Gastroesophageal sphincter (tissue), 4 donors: Measurements from ENCODE around the gene FMN2. TPM values are rescaled to one million over a fixed set of nuclear protein-coding genes. Genes with fewer than 3 reads are reported as not detected.

Experiments used
- ATAC-seq: fragments of 150-250 bp; one replicate; pipeline ENCODE4 v1.9.1; 2016; ENCODE audit warnings: mild to moderate bottlenecking, moderate library complexity
- H3K27ac ChIP-seq, 4 donors: fragments of 200-600 bp; sonication (generic) in 3 of 4; 1 replicate in 3 of 4; 2 replicates in 1 of 4; pipeline ENCODE4 v1.5.1; 2016 to 2019
- H3K27me3 ChIP-seq: fragments of 200-600 bp; sonication (generic); one replicate; pipeline ENCODE4 v1.5.1; 2019
- H3K36me3 ChIP-seq, 2 donors: fragments of 200-600 bp; sonication (generic); one replicate each; pipeline ENCODE4 v1.5.1; 2019; ENCODE audit warnings: control low read depth in 1 of 2
- H3K4me1 ChIP-seq, 3 donors: fragments of 200-600 bp; sonication (generic); 1 replicate in 2 of 3; 2 replicates in 1 of 3; pipeline ENCODE4 v1.5.1; 2016 to 2019; ENCODE audit warnings: control low read depth in 2 of 3
- H3K4me3 ChIP-seq, 2 donors: fragments of 200-600 bp; sonication (generic); one replicate each; pipeline ENCODE4 v1.5.1; 2019; ENCODE audit warnings: mild to moderate bottlenecking in 1 of 2, moderate library complexity in 1 of 2
- H3K9me3 ChIP-seq, 3 donors: fragments of 200-600 bp; sonication (generic); one replicate each; pipeline ENCODE4 v1.5.1; 2017 to 2019; ENCODE audit warnings: control low read depth in 2 of 3
- CTCF ChIP-seq, 4 experiments: fragments of 200-600 bp in 2 of 4; fragments of 450-650 bp in 2 of 4; sonication (generic) in 1 of 4; IDR thresholded peaks; one replicate each; pipeline ENCODE4 v1.5.1; 2017 to 2019; ENCODE audit warnings: antibody characterized with exemption in 4 of 4, mild to moderate bottlenecking in 2 of 4, moderate library complexity in 2 of 4
- EP300 ChIP-seq: sonication (generic); formaldehyde crosslinking; IDR thresholded peaks from one replicate; pipeline ENCODE4 v1.6.1; 2017; ENCODE audit warnings: antibody characterized with exemption, mild to moderate bottlenecking
- POLR2A ChIP-seq, 2 donors: fragments of 450-650 bp; IDR thresholded peaks; one replicate each; pipeline ENCODE4 v1.6.1; 2017; ENCODE audit warnings: antibody characterized with exemption in 2 of 2, mild to moderate bottlenecking in 2 of 2, moderate library complexity in 1 of 2
- POLR2AphosphoS5 ChIP-seq: sonication (generic); formaldehyde crosslinking; IDR thresholded peaks from one replicate; pipeline ENCODE4 v1.6.1; 2017; ENCODE audit warnings: antibody characterized with exemption
- WGBS, 2 donors: methylation state at CpG; one replicate each; pipeline ENCODE4 v1.1.5; 2018; ENCODE audit warnings: low coverage in 1 of 2; 5-methylcytosine and 5-hydroxymethylcytosine counted together
- total RNA-seq, 4 donors: library from RNA; depleted of rRNA; stranded (reverse); fragments of >200 nt; gene quantifications; one replicate each; pipeline ENCODE4 v1.1.0, GENCODE V29; 2016

The FMN2 gene
- total RNA-seq, 4 donors from 2014 or later = 0.27 to 8.6 (median 2.7) TPM

GRCh38 chr1:240280560-240281322 is 189.1 kb downstream of the FMN2 start:
- H3K27me3 ChIP-seq = no peaks in the 10 kb centered on the region
- WGBS, 2 donors = 32 to 55% methylated on average over 11 of the region's 11 CpGs
- TF ChIP-seq EP300 (no peak), POLR2A (IDR thresholded peaks at IDR 0.05) (no peak), POLR2AphosphoS5 (no peak), CTCF (IDR thresholded peaks at IDR 0.05) (no peak)
- peaks cover 0 to under 1% (median 0%) of the 10 kb centered on the region in 3 donors for H3K9me3 ChIP-seq
- H3K4me3 ChIP-seq = no peak overlapping the region
- no peak for ATAC-seq
- H3K27ac ChIP-seq = no peak overlapping the region
- no peaks in the 10 kb centered on the region for H3K36me3 ChIP-seq
- H3K4me1 ChIP-seq = no peaks in the 10 kb centered on the region

- H3K27me3 ChIP-seq = no peaks in the 10 kb centered on the region
- H3K4me1 ChIP-seq = no peaks in the 10 kb centered on the region
- TF ChIP-seq POLR2AphosphoS5 (no peak), CTCF (IDR thresholded peaks at IDR 0.05) (no peak), POLR2A (IDR thresholded peaks at IDR 0.05) (no peak), EP300 (no peak)
- H3K9me3 ChIP-seq = peaks cover 0 to 4% (median 0%) of the 10 kb centered on the region in 3 donors
- H3K4me3 ChIP-seq = no peak overlapping the region
- H3K36me3 ChIP-seq = no peaks in the 10 kb centered on the region
- 56 to 61% methylated on average over 7 of the region's 7 CpGs for WGBS, 2 donors
- no peak for ATAC-seq
- H3K27ac ChIP-seq = no peak overlapping the region
Measured at GRCh38 chr1:240282061-240282830, 190.6 kb downstream of the FMN2 start.

GRCh38 chr1:240284656-240285414 is 193.2 kb downstream of the FMN2 start:
- H3K27me3 ChIP-seq = no peaks in the 10 kb centered on the region
- no peak overlapping the region for H3K27ac ChIP-seq
- no peaks in the 10 kb centered on the region for H3K36me3 ChIP-seq
- 80 to 86% methylated on average over 5 to 7 of the region's 7 CpGs for WGBS, 2 donors
- no peaks in the 10 kb centered on the region for H3K4me1 ChIP-seq
- TF ChIP-seq EP300 (no peak), POLR2AphosphoS5 (no peak), POLR2A (IDR thresholded peaks at IDR 0.05) (no peak), CTCF (IDR thresholded peaks at IDR 0.05) (no peak)
- peak; percentile 57 for ATAC-seq
- H3K9me3 ChIP-seq = peaks cover 0 to 4% (median 0%) of the 10 kb centered on the region in 3 donors
- no peak overlapping the region for H3K4me3 ChIP-seq

GRCh38 chr1:240285540-240285939 is 193.9 kb downstream of the FMN2 start:
- TF ChIP-seq CTCF (IDR thresholded peaks at IDR 0.05) = no peak
- no peak for TF ChIP-seq POLR2A (IDR thresholded peaks at IDR 0.05)
- TF ChIP-seq POLR2AphosphoS5 = no peak
- no peak for TF ChIP-seq EP300
- ATAC-seq = peak; percentile 57
- WGBS, 2 donors = 83% methylated on average over 4 of the region's 4 CpGs
- Histone ChIP-seq H3K9me3 (peaks cover 0 to 4% (median 0%) of the 10 kb centered on the region in 3 donors), H3K4me1 (no peaks in the 10 kb centered on the region), H3K27me3 (no peaks in the 10 kb centered on the region), H3K4me3 (no peak overlapping the region), H3K27ac (no peak overlapping the region), H3K36me3 (no peaks in the 10 kb centered on the region)
